Large intestine (tissue), 3 donors: Measurements from ENCODE around the gene GALNT3. TPM values are rescaled to one million over a fixed set of nuclear protein-coding genes. Genes with fewer than 3 reads are reported as not detected.

Experiments
- DNase-seq, 2 donors: peaks; one replicate each; pipeline versions ENCODE4 v3.0.0 to v3.0.0-alpha.2; 2013
- H3K27ac ChIP-seq: one replicate; pipeline ENCODE4 v1.5.1; 2013; ENCODE audit warnings: low read length
- H3K27me3 ChIP-seq: 2 replicates; pipeline ENCODE4 v1.6.1; 2013; ENCODE audit warnings: low read length; ENCODE audit not compliant: control insufficient read depth, insufficient read depth
- H3K36me3 ChIP-seq: 2 replicates; pipeline ENCODE4 v1.6.1; 2013; ENCODE audit warnings: low read length; ENCODE audit not compliant: control insufficient read depth, insufficient read depth
- H3K4me1 ChIP-seq: one replicate; pipeline ENCODE4 v1.6.1; 2013; ENCODE audit warnings: low read length; ENCODE audit not compliant: control insufficient read depth, insufficient read depth
- H3K4me3 ChIP-seq: one replicate; pipeline ENCODE4 v1.5.1; 2013; ENCODE audit warnings: low read length
- H3K9me3 ChIP-seq: one replicate; pipeline ENCODE4 v1.6.1; 2013; ENCODE audit warnings: mild to moderate bottlenecking, low read depth, low read length, moderate library complexity; ENCODE audit not compliant: control insufficient read depth
- WGBS: methylation state at CpG from one replicate; pipeline ENCODE4 v1.1.5; 2013; ENCODE audit warnings: low lambda C conversion rate; ENCODE audit not compliant: insufficient coverage; 5-methylcytosine and 5-hydroxymethylcytosine counted together
- polyA plus RNA-seq: library from polyadenylated mRNA; unstranded; fragments of 120-200 nt; gene quantifications from one replicate; pipeline ENCODE4 v1.2.1, GENCODE V29; 2013

The GALNT3 gene
- polyA plus RNA-seq, 1 donor: 68.2 TPM

DNA sequence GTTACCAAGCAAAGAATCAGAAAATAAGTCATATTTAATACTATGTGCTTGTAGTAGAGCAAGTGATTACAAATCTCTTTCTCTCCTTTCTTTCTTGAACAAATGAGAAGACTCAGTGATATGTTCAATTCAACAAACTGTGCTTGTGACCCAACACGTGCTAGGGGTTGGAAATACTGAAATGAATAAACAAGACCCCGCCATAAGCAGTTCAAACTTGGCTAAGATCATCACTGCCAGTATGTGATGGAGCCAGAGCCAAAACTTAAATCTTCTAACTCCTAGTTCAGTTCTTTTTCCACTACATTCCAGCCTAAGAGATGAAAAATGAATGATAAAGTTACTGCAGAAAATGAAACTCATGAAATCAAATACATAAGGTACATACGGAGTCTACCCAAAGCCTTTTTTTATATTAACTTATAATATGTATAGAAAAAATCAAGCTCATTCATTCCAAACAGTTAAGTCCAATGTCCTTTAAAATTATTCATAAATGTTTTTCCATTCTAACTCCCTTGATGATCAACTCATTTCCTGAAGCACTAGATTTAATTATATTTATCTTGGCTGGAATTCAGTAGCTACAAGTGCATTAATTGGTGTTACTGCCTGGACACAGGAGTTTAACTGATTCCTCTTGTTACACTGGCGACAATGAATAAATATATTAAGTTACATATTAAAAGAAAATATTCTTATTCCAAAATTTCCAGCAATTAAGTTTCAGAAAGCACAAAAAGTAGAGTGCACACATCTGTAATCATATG lies 36.0 kb downstream of the GALNT3 start:
- H3K4me1 ChIP-seq: no peaks in the 10 kb centered on the region
- H3K27me3 ChIP-seq: no peaks in the 10 kb centered on the region
- H3K36me3 ChIP-seq: peaks cover 33% of the 10 kb centered on the region
- no peak for DNase-seq
- no peaks in the 10 kb centered on the region for H3K9me3 ChIP-seq
- no peak overlapping the region for H3K27ac ChIP-seq
- no peak overlapping the region for H3K4me3 ChIP-seq
- 100% methylated on average over 1 of the region's 4 CpGs for WGBS

DNA sequence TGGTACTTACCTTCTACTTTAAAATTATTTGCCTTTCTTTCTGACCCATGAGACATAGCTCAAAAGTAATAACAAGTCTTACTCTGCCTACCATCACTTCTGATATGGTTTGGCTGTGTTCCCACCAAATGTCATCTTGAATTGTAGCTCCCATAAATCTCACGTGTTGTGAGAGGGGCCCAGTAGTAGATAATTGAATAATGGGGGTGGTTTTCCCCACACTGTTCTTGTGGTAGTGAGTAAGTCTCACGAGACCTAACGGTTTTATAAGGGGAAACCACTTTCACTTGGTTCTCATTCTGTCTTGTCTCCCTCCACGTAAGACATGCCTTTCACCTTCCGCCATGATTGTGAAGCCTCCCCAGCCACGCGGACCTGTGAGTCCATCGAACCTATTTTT lies 47.5 kb downstream of the GALNT3 start:
- Histone ChIP-seq H3K27ac (no peak overlapping the region), H3K9me3 (no peaks in the 10 kb centered on the region), H3K4me3 (no peak overlapping the region), H3K36me3 (peaks cover 15% of the 10 kb centered on the region), H3K27me3 (no peaks in the 10 kb centered on the region), H3K4me1 (no peaks in the 10 kb centered on the region)
- 95% methylated on average over 4 of the region's 8 CpGs for WGBS
- DNase-seq: no peak

DNA sequence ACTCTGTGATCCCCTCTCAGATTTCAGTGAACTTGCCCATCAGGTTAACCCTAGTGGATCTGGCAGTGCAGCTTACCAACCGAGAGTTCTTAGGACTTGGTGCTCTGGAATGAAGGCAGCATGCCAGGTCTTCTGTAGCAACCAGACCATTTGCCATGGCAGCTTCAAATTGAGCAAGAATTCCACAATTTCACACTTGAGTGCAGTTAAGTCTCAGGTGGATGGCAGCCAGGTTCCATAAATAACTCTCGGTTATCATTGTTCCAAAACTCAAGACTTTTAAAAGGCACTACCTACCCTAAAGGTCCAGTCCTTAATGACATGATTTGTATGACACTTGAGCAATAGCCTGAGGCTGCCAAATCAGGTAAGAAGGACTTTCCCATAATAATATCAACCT lies 48.1 kb downstream of the GALNT3 start:
- Histone ChIP-seq H3K36me3 (peaks cover 15% of the 10 kb centered on the region), H3K27ac (no peak overlapping the region), H3K4me3 (no peak overlapping the region), H3K27me3 (no peaks in the 10 kb centered on the region), H3K9me3 (no peaks in the 10 kb centered on the region), H3K4me1 (no peaks in the 10 kb centered on the region)
- WGBS: 100% methylated on average over 1 of the region's 2 CpGs
- DNase-seq: no peak

DNA sequence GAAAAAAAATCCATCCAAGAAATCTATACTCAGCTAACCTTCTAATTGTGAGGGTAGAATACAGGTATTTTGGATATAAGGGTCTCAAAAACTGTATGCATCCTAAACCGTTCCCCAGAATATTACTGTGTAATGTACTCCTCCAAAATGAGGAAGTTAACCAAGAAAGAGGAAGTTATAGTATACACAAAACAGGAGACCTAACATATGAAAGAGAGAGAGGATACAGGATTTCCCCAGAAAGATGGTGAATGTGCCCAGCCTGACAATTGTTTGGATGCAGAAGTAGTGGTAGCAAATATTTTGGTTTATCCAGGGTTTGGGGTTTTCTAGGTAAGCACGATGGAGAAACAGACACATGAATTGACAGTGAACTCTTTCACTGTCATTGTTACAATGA lies 50.6 kb downstream of the GALNT3 start:
- Histone ChIP-seq H3K27ac (no peak overlapping the region), H3K4me1 (no peaks in the 10 kb centered on the region), H3K36me3 (peaks cover 15% of the 10 kb centered on the region), H3K4me3 (no peak overlapping the region), H3K27me3 (no peaks in the 10 kb centered on the region), H3K9me3 (no peaks in the 10 kb centered on the region)
- no peak for DNase-seq
- WGBS: 83% methylated on average over 2 of the region's 2 CpGs

DNA sequence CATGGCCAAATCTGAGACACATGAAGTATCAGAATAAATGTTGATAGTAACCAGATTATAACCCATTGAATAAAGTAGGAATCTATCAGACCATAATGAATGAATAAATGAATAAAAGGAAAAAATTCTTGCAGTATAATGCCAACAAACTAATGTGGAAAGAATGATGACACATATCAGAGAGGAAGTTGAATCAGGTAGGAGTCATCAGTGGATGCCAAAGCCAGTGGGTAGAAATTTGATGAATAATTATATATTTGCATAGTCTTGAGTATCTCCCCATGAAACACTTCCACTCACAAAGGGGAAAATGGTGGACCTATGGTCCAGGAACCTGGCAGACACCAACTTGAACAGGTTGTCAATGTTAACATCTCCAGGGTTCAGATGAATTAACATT lies 68.6 kb downstream of the GALNT3 start:
- Histone ChIP-seq H3K27me3 (no peaks in the 10 kb centered on the region), H3K36me3 (no peaks in the 10 kb centered on the region), H3K4me1 (no peaks in the 10 kb centered on the region), H3K9me3 (no peaks in the 10 kb centered on the region), H3K27ac (no peak overlapping the region), H3K4me3 (no peak overlapping the region)
- DNase-seq: no peak

DNA sequence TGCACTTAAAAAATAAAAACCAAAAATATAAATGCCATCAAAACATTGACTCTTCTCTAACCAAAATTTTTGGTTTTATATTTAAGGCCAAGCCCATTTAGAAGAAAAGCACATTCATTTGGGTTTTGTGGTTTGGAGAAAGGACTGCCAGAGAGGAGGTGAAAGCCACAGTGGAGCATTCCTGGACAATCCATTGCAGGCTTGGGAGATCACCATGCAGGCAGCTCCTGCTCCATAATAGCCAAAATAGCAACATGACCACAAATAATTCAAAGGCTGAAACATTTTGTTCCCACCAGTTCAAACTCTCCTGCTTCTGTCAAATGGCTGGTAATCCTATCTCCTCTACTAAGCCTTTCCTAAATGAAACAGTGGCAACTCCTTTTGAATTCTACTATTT lies 73.5 kb downstream of the GALNT3 start:
- no peaks in the 10 kb centered on the region for H3K36me3 ChIP-seq
- no peak overlapping the region for H3K4me3 ChIP-seq

DNA sequence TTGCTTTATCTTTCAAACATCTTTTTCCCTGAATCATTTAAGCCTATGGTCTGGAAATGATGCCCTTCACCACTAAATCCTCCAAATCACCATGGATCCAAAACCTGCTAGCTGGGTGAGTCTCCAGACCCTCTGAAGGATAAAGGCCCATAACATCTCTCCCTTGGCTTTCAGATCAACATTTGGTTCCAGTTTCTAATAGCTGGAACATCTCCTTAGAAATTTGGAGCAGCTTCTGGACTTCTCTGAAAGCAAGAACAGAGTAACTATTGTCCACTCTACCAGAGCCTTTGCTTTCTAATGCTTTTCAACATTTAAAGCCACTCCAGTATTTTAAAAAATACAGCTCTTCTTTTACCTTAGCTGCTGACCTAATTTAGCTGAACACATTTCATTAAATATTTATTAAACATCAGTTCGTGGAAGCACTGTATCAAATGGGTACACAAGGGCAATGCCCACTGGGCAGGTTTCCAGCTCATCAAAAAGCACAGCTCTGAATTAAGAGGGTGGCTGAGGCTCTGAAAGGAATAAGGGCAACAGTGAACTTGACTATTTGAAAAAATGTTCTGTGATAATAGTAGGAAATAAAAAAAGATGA lies 75.3 kb downstream of the GALNT3 start:
- no peaks in the 10 kb centered on the region for H3K9me3 ChIP-seq
- H3K36me3 ChIP-seq: no peaks in the 10 kb centered on the region
- no peak overlapping the region for H3K4me3 ChIP-seq
- no CpG with 5 or more reads among the region's 1 CpG for WGBS
- H3K4me1 ChIP-seq: no peaks in the 10 kb centered on the region
- H3K27ac ChIP-seq: no peak overlapping the region
- no peak for DNase-seq
- no peaks in the 10 kb centered on the region for H3K27me3 ChIP-seq

More for the DNA sequence above, 73.5 kb downstream of the GALNT3 start:
- Histone ChIP-seq H3K27ac (no peak overlapping the region), H3K9me3 (no peaks in the 10 kb centered on the region), H3K27me3 (no peaks in the 10 kb centered on the region), H3K4me1 (no peaks in the 10 kb centered on the region)
- DNase-seq: no peak

DNA sequence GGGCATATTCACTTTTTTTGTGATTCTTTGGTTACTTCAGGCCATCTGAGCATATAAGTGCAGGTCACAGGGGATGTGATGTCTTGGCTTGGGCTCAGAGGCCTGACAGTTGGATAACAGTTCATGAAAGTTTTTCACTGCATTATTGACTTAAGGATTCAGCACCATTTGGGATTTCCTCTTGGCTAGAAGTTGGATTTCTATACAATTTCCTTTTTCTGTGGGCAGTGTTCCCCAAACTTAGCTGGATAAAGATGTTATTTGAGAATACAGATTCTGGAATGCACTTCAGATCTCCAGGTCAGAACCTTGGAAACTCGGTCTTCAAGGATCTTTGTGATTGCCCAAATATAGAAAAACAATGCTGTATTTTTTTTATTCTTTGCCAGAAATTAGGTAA lies 78.0 kb downstream of the GALNT3 start:
- Histone ChIP-seq H3K4me1 (no peaks in the 10 kb centered on the region), H3K4me3 (no peak overlapping the region), H3K36me3 (no peaks in the 10 kb centered on the region), H3K9me3 (no peaks in the 10 kb centered on the region), H3K27me3 (no peaks in the 10 kb centered on the region), H3K27ac (no peak overlapping the region)
- no peak for DNase-seq
- WGBS: 100% methylated on average over 1 of the region's 1 CpG

DNA sequence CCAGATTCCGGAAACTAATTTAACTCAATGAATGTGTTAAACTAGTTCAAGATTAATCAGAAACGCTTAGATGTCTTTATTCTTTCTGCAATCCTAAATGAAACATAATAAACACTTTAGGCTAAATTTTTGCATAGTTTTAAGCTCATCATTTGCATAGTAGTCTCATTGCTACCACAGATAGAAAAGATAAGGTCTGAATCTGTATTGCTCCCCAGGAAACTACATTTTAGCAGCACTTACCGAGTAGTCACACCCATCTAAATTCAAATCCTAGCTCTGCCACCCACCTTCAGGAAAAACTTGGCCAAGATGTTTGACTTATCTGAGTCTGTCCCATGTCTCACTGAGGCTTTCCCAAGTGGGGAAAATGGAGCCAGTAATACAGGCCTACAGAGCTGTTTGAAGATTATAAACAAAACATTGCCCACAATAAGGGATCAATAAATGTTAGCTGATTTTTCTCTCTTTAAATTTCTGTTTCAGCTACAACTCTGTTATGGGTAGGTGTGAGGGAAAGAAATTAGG lies 87.0 kb downstream of the GALNT3 start:
- Histone ChIP-seq H3K4me3 (no peak overlapping the region), H3K9me3 (no peaks in the 10 kb centered on the region), H3K4me1 (no peaks in the 10 kb centered on the region), H3K36me3 (no peaks in the 10 kb centered on the region), H3K27me3 (peaks cover 2% of the 10 kb centered on the region), H3K27ac (no peak overlapping the region)
- 100% methylated on average over 2 of the region's 3 CpGs for WGBS
- DNase-seq: no peak

DNA sequence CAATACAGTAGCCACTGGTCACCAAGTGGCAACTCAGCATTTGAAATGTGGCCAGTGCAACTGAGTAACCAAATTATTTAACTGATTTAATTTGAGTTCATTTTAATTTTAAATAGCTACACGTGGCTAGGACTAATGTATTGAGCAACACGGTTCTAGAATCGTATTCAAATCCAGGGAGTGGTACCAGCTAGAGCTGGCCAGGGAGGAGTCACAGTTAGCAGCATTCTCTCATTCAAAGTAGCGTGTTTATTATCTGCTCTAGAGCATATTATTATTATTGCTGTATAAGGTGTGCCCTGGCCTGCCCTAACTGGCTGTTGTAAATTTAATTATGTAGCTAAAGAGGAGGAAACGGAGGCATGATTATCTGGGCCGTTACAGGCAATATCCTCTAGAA lies 92.9 kb downstream of the GALNT3 start:
- Histone ChIP-seq H3K4me1 (no peaks in the 10 kb centered on the region), H3K36me3 (no peaks in the 10 kb centered on the region), H3K27me3 (peaks cover 2% of the 10 kb centered on the region), H3K9me3 (no peaks in the 10 kb centered on the region), H3K27ac (no peak overlapping the region), H3K4me3 (no peak overlapping the region)
- WGBS: 67% methylated on average over 5 of the region's 6 CpGs
- DNase-seq: no peak

DNA sequence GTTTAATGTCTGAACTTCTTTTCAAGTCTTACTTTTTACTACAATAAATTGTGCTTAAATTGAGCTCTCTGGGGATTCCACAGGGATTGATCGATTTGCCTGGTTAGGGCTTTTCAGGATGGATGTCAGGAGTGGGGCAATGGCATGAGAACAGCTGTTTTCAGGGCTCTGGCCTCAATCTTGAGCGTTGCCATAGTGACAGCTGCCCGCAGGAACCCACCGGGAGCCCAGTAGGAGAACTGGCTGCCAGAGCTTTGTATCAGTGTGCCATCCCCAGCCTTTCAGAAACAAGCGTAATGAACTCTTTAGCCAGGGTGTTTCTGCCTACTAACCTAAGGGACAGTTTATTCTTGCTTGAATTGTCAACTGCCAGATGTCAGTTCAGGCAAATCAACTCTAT lies 93.5 kb downstream of the GALNT3 start:
- no peak for DNase-seq
- H3K36me3 ChIP-seq: no peaks in the 10 kb centered on the region
- no peaks in the 10 kb centered on the region for H3K9me3 ChIP-seq
- no peaks in the 10 kb centered on the region for H3K27me3 ChIP-seq
- no peak overlapping the region for H3K27ac ChIP-seq
- no peak overlapping the region for H3K4me3 ChIP-seq
- no peaks in the 10 kb centered on the region for H3K4me1 ChIP-seq
- no CpG with 5 or more reads among the region's 5 CpGs for WGBS
